Measurements from ENCODE around the gene NKAIN4. TPM values are rescaled to one million over a fixed set of nuclear protein-coding genes. Genes with fewer than 3 reads are reported as not detected.

NKAIN4 gene
- total RNA-seq (2014; rRNA removed; shearing (Covaris generic)), result not detected in 2 replicates
- polyA plus RNA-seq (2014; cell fraction: nucleus; rRNA removed), result not detected in 2 replicates

- DNase-seq (ENCODE audit: extremely low read depth, low read depth), result no peak
Measured at GRCh38 chr20:63254232-63254605, at the start of gene NKAIN4. Gene NKAIN4, minus strand, starts transcription at chr20:63254463. Its CDS starts 13 bp downstream, at chr20:63254450.

GRCh38 chr20:63303095-63303666 is 48.9 kb upstream of the NKAIN4 start:
- DNase-seq (ENCODE audit: extremely low read depth, low read depth), result no peak

GRCh38 chr20:63301671-63302070 is 47.4 kb upstream of the NKAIN4 start:
- no peak for DNase-seq (ENCODE audit: extremely low read depth, low read depth)

GRCh38 chr20:63298731-63299312 is 44.6 kb upstream of the NKAIN4 start:
- DNase-seq (ENCODE audit: extremely low read depth, low read depth), result no peak

- DNase-seq (ENCODE audit: extremely low read depth, low read depth), result no peak
Measured at GRCh38 chr20:63297796-63298572, 43.7 kb upstream of the NKAIN4 start.

- DNase-seq (ENCODE audit: extremely low read depth, low read depth), result no peak
Measured at GRCh38 chr20:63297371-63297781, 43.1 kb upstream of the NKAIN4 start.

- no peak for DNase-seq (ENCODE audit: extremely low read depth, low read depth)
Measured at GRCh38 chr20:63296531-63297299, 42.5 kb upstream of the NKAIN4 start.

GRCh38 chr20:63295846-63296245 is 41.6 kb upstream of the NKAIN4 start:
- no peak for DNase-seq (ENCODE audit: extremely low read depth, low read depth)

GRCh38 chr20:63295422-63295821 is 41.2 kb upstream of the NKAIN4 start:
- no peak for DNase-seq (ENCODE audit: extremely low read depth, low read depth)

- DNase-seq (ENCODE audit: extremely low read depth, low read depth), result no peak
Measured at GRCh38 chr20:63295018-63295417, 40.8 kb upstream of the NKAIN4 start.

GRCh38 chr20:63294536-63294900 is 40.3 kb upstream of the NKAIN4 start:
- no peak for DNase-seq (ENCODE audit: extremely low read depth, low read depth)

- no peak for DNase-seq (ENCODE audit: extremely low read depth, low read depth)
Measured at GRCh38 chr20:63293871-63294535, 39.7 kb upstream of the NKAIN4 start.

GRCh38 chr20:63293456-63293855 is 39.2 kb upstream of the NKAIN4 start:
- no peak for DNase-seq (ENCODE audit: extremely low read depth, low read depth)

GRCh38 chr20:63292904-63293303 is 38.6 kb upstream of the NKAIN4 start, which contains the start of gene COL20A1:
Gene COL20A1, plus strand, starts transcription at chr20:63293186. Its CDS starts 1,922 bp downstream, at chr20:63295108.
- no peak for DNase-seq (ENCODE audit: extremely low read depth, low read depth)

- DNase-seq (ENCODE audit: extremely low read depth, low read depth), result no peak
Measured at GRCh38 chr20:63292292-63292701, 38.0 kb upstream of the NKAIN4 start.

- DNase-seq (ENCODE audit: extremely low read depth, low read depth), result no peak
Measured at GRCh38 chr20:63291811-63292210, 37.5 kb upstream of the NKAIN4 start.

GRCh38 chr20:63290677-63291472 is 36.6 kb upstream of the NKAIN4 start:
- peak; percentile 26 for DNase-seq (ENCODE audit: extremely low read depth, low read depth)

- no peak for DNase-seq (ENCODE audit: extremely low read depth, low read depth)
Measured at GRCh38 chr20:63290136-63290676, 35.9 kb upstream of the NKAIN4 start.

Measured in NCI-H460 (cell line).